GM19468 (cell line): ENCODE results near the gene GALNT2.

ENCODE experiments used
- ATAC-seq: cut with Tn5 transposase; IDR thresholded peaks from one replicate; pipeline ENCODE4 v1.9.1; 2021; ENCODE audit warnings: mild to moderate bottlenecking, moderate library complexity, moderate number of reproducible peaks; ENCODE audit not compliant: unreplicated experiment; ENCODE audit errors: extremely low read depth

The GALNT2 gene

GRCh38 chr1:230087028-230087716 lies 20.1 kb downstream of the GALNT2 start:
- no peak for ATAC-seq

- ATAC-seq, result no peak
Measured at GRCh38 chr1:230087717-230088105, 20.7 kb downstream of the GALNT2 start.

- no peak for ATAC-seq
Measured at GRCh38 chr1:230090194-230090711, 23.2 kb downstream of the GALNT2 start.

GRCh38 chr1:230091473-230092231 lies 24.6 kb downstream of the GALNT2 start:
- ATAC-seq, result no peak

GRCh38 chr1:230094746-230095145 lies 27.7 kb downstream of the GALNT2 start:
- no peak for ATAC-seq

GRCh38 chr1:230095938-230096337 lies 28.9 kb downstream of the GALNT2 start:
- no peak for ATAC-seq

GRCh38 chr1:230097370-230097769 lies 30.3 kb downstream of the GALNT2 start:
- no peak for ATAC-seq

- no peak for ATAC-seq
Measured at GRCh38 chr1:230098723-230099122, 31.7 kb downstream of the GALNT2 start.

- ATAC-seq, result no peak
Measured at GRCh38 chr1:230099465-230099864, 32.4 kb downstream of the GALNT2 start.

- ATAC-seq, result no peak
Measured at GRCh38 chr1:230100932-230101331, 33.9 kb downstream of the GALNT2 start.

- no peak for ATAC-seq
Measured at GRCh38 chr1:230101556-230101955, 34.5 kb downstream of the GALNT2 start.

- no peak for ATAC-seq
Measured at GRCh38 chr1:230102046-230102445, 35.0 kb downstream of the GALNT2 start.

GRCh38 chr1:230102472-230102871 lies 35.4 kb downstream of the GALNT2 start:
- ATAC-seq, result no peak

- ATAC-seq, result no peak
Measured at GRCh38 chr1:230103306-230104173, 36.5 kb downstream of the GALNT2 start.

GRCh38 chr1:230104395-230105244 lies 37.6 kb downstream of the GALNT2 start:
- ATAC-seq, result peak; percentile 52

- ATAC-seq, result no peak
Measured at GRCh38 chr1:230105245-230105753, 38.3 kb downstream of the GALNT2 start.

GRCh38 chr1:230105754-230106625 lies 39.0 kb downstream of the GALNT2 start:
- ATAC-seq, result no peak

GRCh38 chr1:230107941-230108340 lies 40.9 kb downstream of the GALNT2 start:
- ATAC-seq, result no peak

GRCh38 chr1:230108580-230108979 lies 41.5 kb downstream of the GALNT2 start:
- ATAC-seq, result no peak
